ENCODE results near the gene BMPER.
"Not testable (repeated sequence)": the region's sequence is repeated elsewhere in the genome, so short reads cannot be mapped to it uniquely, and the experiment has no call there.

BMPER gene

GRCh38 chr7:34156336-34156735 is 251.0 kb downstream of the BMPER start:
- Histone ChIP-seq H3K9me3 (ENCODE audit: low read length) (no peaks in the 10 kb centered on the region), H3K27me3 (ENCODE audit: insufficient read depth, low read length) (no peaks in the 10 kb centered on the region), H3K4me3 (ENCODE audit: low read length) (no peak overlapping the region), H2AFZ (ENCODE audit: low read depth, low read length) (no peak overlapping the region), H3K36me3 (ENCODE audit: insufficient read depth, low read length) (no peaks in the 10 kb centered on the region), H3K4me1 (ENCODE audit: insufficient read depth, low read length) (peaks cover 2% of the 10 kb centered on the region)

- H3K36me3 ChIP-seq (ENCODE audit: insufficient read depth, low read length), result no peaks in the 10 kb centered on the region
- no peaks in the 10 kb centered on the region for H3K27me3 ChIP-seq (ENCODE audit: insufficient read depth, low read length)
- no peaks in the 10 kb centered on the region for H3K9me3 ChIP-seq (ENCODE audit: low read length)
- H3K4me1 ChIP-seq (ENCODE audit: insufficient read depth, low read length), result peaks cover 2% of the 10 kb centered on the region
- no peak overlapping the region for H2AFZ ChIP-seq (ENCODE audit: low read depth, low read length)
- no peak overlapping the region for H3K4me3 ChIP-seq (ENCODE audit: low read length)
Measured at GRCh38 chr7:34157137-34157536, 251.8 kb downstream of the BMPER start.

DNA sequence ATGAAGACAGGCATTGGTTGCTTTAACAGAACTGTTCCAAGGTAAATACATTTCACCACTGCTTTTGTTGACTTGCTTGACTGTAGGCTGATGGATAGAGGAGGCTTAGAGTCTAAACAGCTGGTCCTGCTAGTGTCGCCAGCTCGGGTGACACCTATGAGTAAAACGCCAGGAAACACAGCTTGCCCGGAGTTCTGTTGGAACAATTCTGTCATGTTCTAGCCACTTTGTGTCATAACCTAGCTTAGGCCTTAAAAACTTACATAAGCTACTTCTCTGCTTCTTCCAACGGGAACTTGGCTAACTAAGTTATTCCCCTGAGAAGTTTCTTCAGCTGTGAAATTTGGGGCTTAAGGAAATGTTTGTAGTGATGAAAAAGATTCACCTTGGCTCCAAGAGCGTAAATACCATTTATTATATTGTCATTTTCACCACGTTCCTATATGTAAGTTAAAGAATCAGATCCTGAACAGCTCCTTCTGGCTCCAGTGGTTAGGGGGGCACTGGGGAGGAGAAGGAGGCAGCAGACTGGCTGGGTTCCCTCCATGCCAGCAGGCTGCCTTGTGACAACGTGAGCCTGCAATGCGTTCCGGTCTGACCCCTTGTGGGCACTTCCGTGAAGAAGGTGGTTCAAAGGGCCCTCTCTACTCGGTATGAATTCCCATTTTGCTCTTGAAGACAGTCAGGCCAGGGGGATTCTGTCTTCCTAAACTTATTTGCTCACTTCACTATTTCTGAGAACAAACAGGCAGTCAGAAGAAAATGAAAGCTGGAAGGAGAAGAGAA is 253.2 kb downstream of the BMPER start:
- Histone ChIP-seq H3K9me3 (ENCODE audit: low read length) (no peaks in the 10 kb centered on the region), H2AFZ (ENCODE audit: low read depth, low read length) (no peak overlapping the region), H3K36me3 (ENCODE audit: insufficient read depth, low read length) (no peaks in the 10 kb centered on the region), H3K4me3 (ENCODE audit: low read length) (no peak overlapping the region), H3K4me1 (ENCODE audit: insufficient read depth, low read length) (no peaks in the 10 kb centered on the region), H3K27me3 (ENCODE audit: insufficient read depth, low read length) (no peaks in the 10 kb centered on the region)

DNA sequence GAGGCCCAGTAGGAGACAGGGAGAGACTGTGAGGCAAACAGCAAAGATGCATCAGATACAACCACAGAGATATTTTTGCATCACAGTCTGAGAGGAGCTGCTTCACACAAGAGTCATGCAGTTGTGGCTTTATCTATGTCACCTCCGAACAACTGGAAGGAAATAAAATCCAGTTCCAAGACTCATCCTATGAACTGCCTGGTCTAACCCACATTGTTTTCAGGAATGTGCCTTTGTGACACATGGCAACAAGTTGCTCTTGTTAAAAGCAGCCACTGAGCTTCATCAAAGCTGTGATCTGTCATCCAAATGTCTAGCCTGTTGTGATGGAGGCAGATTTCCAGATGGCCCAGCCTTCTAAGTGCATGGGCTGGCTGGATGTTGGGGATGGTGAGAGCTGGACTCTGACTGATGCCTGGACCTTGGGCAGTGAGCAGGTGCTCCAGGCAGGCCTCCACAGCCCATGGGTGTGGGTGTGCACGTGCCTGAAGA is 255.0 kb downstream of the BMPER start:
- H3K27me3 ChIP-seq (ENCODE audit: insufficient read depth, low read length), result no peaks in the 10 kb centered on the region
- H2AFZ ChIP-seq (ENCODE audit: low read depth, low read length), result no peak overlapping the region
- no peaks in the 10 kb centered on the region for H3K9me3 ChIP-seq (ENCODE audit: low read length)

DNA sequence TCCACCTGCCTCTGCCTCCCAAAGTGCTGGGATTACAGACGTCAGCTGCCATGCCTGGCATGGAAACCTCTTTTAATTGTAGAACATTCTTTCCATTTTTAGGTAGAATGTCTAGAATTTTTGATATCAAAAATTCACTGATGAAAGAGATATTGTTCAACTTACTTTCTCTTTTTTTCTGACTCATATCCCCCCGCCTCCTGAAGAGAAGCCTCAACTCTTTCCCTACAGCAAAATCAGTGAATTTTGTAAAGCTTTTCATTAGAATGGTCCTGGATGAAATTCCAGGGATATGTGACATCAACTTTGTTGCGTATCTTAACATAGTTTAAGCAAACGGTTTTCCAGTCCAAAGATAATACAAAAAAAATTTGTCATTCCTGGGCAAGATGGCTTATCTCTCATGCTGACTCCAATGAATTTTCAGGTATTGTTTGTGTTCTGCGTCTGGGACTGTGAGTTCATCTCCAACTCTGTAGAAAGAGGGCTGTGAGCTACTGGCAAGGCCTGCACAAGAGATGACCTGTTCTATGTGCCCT is 256.8 kb downstream of the BMPER start:
- H2AFZ ChIP-seq (ENCODE audit: low read depth, low read length), result no peak overlapping the region
- no peak overlapping the region for H3K4me3 ChIP-seq (ENCODE audit: low read length)
- no peaks in the 10 kb centered on the region for H3K27me3 ChIP-seq (ENCODE audit: insufficient read depth, low read length)
- no peaks in the 10 kb centered on the region for H3K4me1 ChIP-seq (ENCODE audit: insufficient read depth, low read length)
- H3K9me3 ChIP-seq (ENCODE audit: low read length), result no peaks in the 10 kb centered on the region
- H3K36me3 ChIP-seq (ENCODE audit: insufficient read depth, low read length), result no peaks in the 10 kb centered on the region

More for the DNA sequence above, 255.0 kb downstream of the BMPER start:
- H3K36me3 ChIP-seq (ENCODE audit: insufficient read depth, low read length), result no peaks in the 10 kb centered on the region
- H3K4me1 ChIP-seq (ENCODE audit: insufficient read depth, low read length), result no peaks in the 10 kb centered on the region
- no peak overlapping the region for H3K4me3 ChIP-seq (ENCODE audit: low read length)

- no peak overlapping the region for H2AFZ ChIP-seq (ENCODE audit: low read depth, low read length)
- H3K4me3 ChIP-seq (ENCODE audit: low read length), result no peak overlapping the region
- H3K4me1 ChIP-seq (ENCODE audit: insufficient read depth, low read length), result no peaks in the 10 kb centered on the region
- H3K36me3 ChIP-seq (ENCODE audit: insufficient read depth, low read length), result no peaks in the 10 kb centered on the region
- no peaks in the 10 kb centered on the region for H3K27me3 ChIP-seq (ENCODE audit: insufficient read depth, low read length)
- no peaks in the 10 kb centered on the region for H3K9me3 ChIP-seq (ENCODE audit: low read length)
Measured at GRCh38 chr7:34162677-34163076, 257.3 kb downstream of the BMPER start.

- H3K9me3 ChIP-seq (ENCODE audit: low read length), result no peaks in the 10 kb centered on the region
- no peak overlapping the region for H3K4me3 ChIP-seq (ENCODE audit: low read length)
- no peaks in the 10 kb centered on the region for H3K36me3 ChIP-seq (ENCODE audit: insufficient read depth, low read length)
- no peaks in the 10 kb centered on the region for H3K4me1 ChIP-seq (ENCODE audit: insufficient read depth, low read length)
- no peaks in the 10 kb centered on the region for H3K27me3 ChIP-seq (ENCODE audit: insufficient read depth, low read length)
- no peak overlapping the region for H2AFZ ChIP-seq (ENCODE audit: low read depth, low read length)
Measured at GRCh38 chr7:34163956-34164355, 258.6 kb downstream of the BMPER start.

DNA sequence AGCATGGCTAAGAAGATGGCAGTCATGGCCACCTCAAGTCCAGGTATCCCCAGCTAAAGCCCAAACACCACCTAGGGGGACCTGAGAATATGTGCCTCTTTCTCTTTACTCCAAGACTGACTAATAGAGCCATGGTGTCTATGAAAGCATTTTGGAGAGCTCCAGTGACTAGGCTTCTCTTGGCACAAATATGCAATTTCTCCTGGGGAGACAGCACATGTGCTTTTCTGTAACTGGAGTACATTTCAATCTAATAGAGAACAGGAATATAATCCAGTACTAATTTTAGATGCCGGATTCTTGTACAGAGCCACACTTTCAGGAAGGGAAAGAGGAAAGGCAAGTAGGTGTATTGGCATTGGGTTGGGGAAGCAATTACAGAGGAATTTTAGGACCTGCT is 260.1 kb downstream of the BMPER start:
- no peaks in the 10 kb centered on the region for H3K27me3 ChIP-seq (ENCODE audit: insufficient read depth, low read length)
- H2AFZ ChIP-seq (ENCODE audit: low read depth, low read length), result no peak overlapping the region

GRCh38 chr7:34165927-34166550 is 260.7 kb downstream of the BMPER start:
- H3K27me3 ChIP-seq (ENCODE audit: insufficient read depth, low read length), result no peaks in the 10 kb centered on the region
- no peaks in the 10 kb centered on the region for H3K9me3 ChIP-seq (ENCODE audit: low read length)
- H2AFZ ChIP-seq (ENCODE audit: low read depth, low read length), result no peak overlapping the region
- H3K4me3 ChIP-seq (ENCODE audit: low read length), result no peak overlapping the region
- H3K4me1 ChIP-seq (ENCODE audit: insufficient read depth, low read length), result no peaks in the 10 kb centered on the region
- H3K36me3 ChIP-seq (ENCODE audit: insufficient read depth, low read length), result no peaks in the 10 kb centered on the region

More for the DNA sequence above, 260.1 kb downstream of the BMPER start:
- Histone ChIP-seq H3K36me3 (ENCODE audit: insufficient read depth, low read length) (no peaks in the 10 kb centered on the region), H3K4me3 (ENCODE audit: low read length) (no peak overlapping the region), H3K9me3 (ENCODE audit: low read length) (no peaks in the 10 kb centered on the region), H3K4me1 (ENCODE audit: insufficient read depth, low read length) (no peaks in the 10 kb centered on the region)

- H3K36me3 ChIP-seq (ENCODE audit: insufficient read depth, low read length), result no peaks in the 10 kb centered on the region
- no peak overlapping the region for H2AFZ ChIP-seq (ENCODE audit: low read depth, low read length)
- no peaks in the 10 kb centered on the region for H3K9me3 ChIP-seq (ENCODE audit: low read length)
- no peaks in the 10 kb centered on the region for H3K27me3 ChIP-seq (ENCODE audit: insufficient read depth, low read length)
- no peak overlapping the region for H3K4me3 ChIP-seq (ENCODE audit: low read length)
- H3K4me1 ChIP-seq (ENCODE audit: insufficient read depth, low read length), result no peaks in the 10 kb centered on the region
Measured at GRCh38 chr7:34168013-34168412, 262.7 kb downstream of the BMPER start.

- H3K4me3 ChIP-seq (ENCODE audit: low read length), result not testable (repeated sequence)
Measured at GRCh38 chr7:34174688-34175616, 269.6 kb downstream of the BMPER start.

GRCh38 chr7:34175837-34176236 is 270.5 kb downstream of the BMPER start:
- H3K4me3 ChIP-seq (ENCODE audit: low read length), result no peak overlapping the region
- H3K9me3 ChIP-seq (ENCODE audit: low read length), result no peaks in the 10 kb centered on the region
- no peaks in the 10 kb centered on the region for H3K36me3 ChIP-seq (ENCODE audit: insufficient read depth, low read length)
- no peaks in the 10 kb centered on the region for H3K27me3 ChIP-seq (ENCODE audit: insufficient read depth, low read length)
- H3K4me1 ChIP-seq (ENCODE audit: insufficient read depth, low read length), result no peaks in the 10 kb centered on the region
- H2AFZ ChIP-seq (ENCODE audit: low read depth, low read length), result no peak overlapping the region

More at GRCh38 chr7:34174688-34175616, 269.6 kb downstream of the BMPER start:
- H3K27me3 ChIP-seq (ENCODE audit: insufficient read depth, low read length); H3K36me3 ChIP-seq (ENCODE audit: insufficient read depth, low read length); H3K4me1 ChIP-seq (ENCODE audit: insufficient read depth, low read length); H2AFZ ChIP-seq (ENCODE audit: low read depth, low read length); H3K9me3 ChIP-seq (ENCODE audit: low read length): not testable (repeated sequence)
